ENCODE measurements around the gene WDR45B. TPM values are rescaled to one million over a fixed set of nuclear protein-coding genes. Genes with fewer than 3 reads are reported as not detected.

The WDR45B gene
- total RNA-seq, 1 donor from 2014 or later: 40.7 TPM

GRCh38 chr17:82596837-82597672 is 51.2 kb downstream of the WDR45B start:
- H3K27me3 ChIP-seq (ENCODE audit: control insufficient read depth in 3 of 3, insufficient read depth in 3 of 3, low read length in 3 of 3): no peaks in the 10 kb centered on the region
- H3K36me3 ChIP-seq (ENCODE audit: control insufficient read depth in 3 of 3, insufficient read depth in 3 of 3, low read length in 3 of 3): peaks cover 26 to 38% (median 37%) of the 10 kb centered on the region in 3 donors
- no peaks in the 10 kb centered on the region for H3K9me3 ChIP-seq (ENCODE audit: control insufficient read depth in 3 of 3, low read length in 3 of 3)
- no peak overlapping the region for H3K27ac ChIP-seq (ENCODE audit: low read depth, low read length)
- H3K4me1 ChIP-seq (ENCODE audit: control insufficient read depth in 3 of 3, insufficient read depth in 3 of 3, low read length in 3 of 3): peaks cover 19 to 27% (median 25%) of the 10 kb centered on the region in 3 donors
- no peak overlapping the region for H3K9ac ChIP-seq (ENCODE audit: low read depth in 1 of 3, low read length in 3 of 3)
- H3K4me3 ChIP-seq (ENCODE audit: low read length in 3 of 3): no peak overlapping the region

GRCh38 chr17:82596296-82596695 is 51.9 kb downstream of the WDR45B start:
- Histone ChIP-seq H3K27me3 (ENCODE audit: control insufficient read depth in 3 of 3, insufficient read depth in 3 of 3, low read length in 3 of 3) (no peaks in the 10 kb centered on the region), H3K27ac (ENCODE audit: low read depth, low read length) (no peak overlapping the region), H3K9me3 (ENCODE audit: control insufficient read depth in 3 of 3, low read length in 3 of 3) (no peaks in the 10 kb centered on the region), H3K36me3 (ENCODE audit: control insufficient read depth in 3 of 3, insufficient read depth in 3 of 3, low read length in 3 of 3) (peaks cover 21 to 30% (median 30%) of the 10 kb centered on the region in 3 donors), H3K4me3 (ENCODE audit: low read length in 3 of 3) (no peak overlapping the region), H3K4me1 (ENCODE audit: control insufficient read depth in 3 of 3, insufficient read depth in 3 of 3, low read length in 3 of 3) (peaks cover 26 to 34% (median 32%) of the 10 kb centered on the region in 3 donors), H3K9ac (ENCODE audit: low read depth in 1 of 3, low read length in 3 of 3) (no peak overlapping the region)

DNA sequence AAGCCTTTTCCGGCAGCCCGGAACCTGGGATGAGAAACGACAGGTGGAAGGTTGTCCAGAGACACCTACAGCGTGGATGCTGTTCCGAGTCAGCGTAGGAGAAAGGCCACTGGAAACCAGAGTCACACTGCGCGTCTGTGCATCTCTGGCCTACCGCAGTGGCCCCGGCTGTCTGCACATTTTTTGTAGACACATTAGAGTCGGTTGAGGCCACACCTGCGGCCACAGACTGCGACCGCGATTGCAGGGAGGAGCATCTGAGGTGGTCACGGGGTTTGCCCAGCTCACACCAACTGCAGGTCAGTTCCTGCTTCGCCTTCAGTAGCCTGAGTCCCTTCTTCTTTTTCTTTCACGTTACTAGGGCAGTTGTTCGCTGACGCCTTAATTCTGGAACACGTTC is 52.4 kb downstream of the WDR45B start:
- H3K27me3 ChIP-seq (ENCODE audit: control insufficient read depth in 3 of 3, insufficient read depth in 3 of 3, low read length in 3 of 3): no peaks in the 10 kb centered on the region
- no peak overlapping the region for H3K4me3 ChIP-seq (ENCODE audit: low read length in 3 of 3)
- H3K27ac ChIP-seq (ENCODE audit: low read depth, low read length): no peak overlapping the region
- peak overlapping the region in 1 of 3 donors; percentile 3 for H3K9ac ChIP-seq (ENCODE audit: low read depth in 1 of 3, low read length in 3 of 3)
- H3K9me3 ChIP-seq (ENCODE audit: control insufficient read depth in 3 of 3, low read length in 3 of 3): no peaks in the 10 kb centered on the region
- H3K4me1 ChIP-seq (ENCODE audit: control insufficient read depth in 3 of 3, insufficient read depth in 3 of 3, low read length in 3 of 3): peaks cover 27 to 37% (median 35%) of the 10 kb centered on the region in 3 donors
- peaks cover 20 to 27% (median 27%) of the 10 kb centered on the region in 3 donors for H3K36me3 ChIP-seq (ENCODE audit: control insufficient read depth in 3 of 3, insufficient read depth in 3 of 3, low read length in 3 of 3)

DNA sequence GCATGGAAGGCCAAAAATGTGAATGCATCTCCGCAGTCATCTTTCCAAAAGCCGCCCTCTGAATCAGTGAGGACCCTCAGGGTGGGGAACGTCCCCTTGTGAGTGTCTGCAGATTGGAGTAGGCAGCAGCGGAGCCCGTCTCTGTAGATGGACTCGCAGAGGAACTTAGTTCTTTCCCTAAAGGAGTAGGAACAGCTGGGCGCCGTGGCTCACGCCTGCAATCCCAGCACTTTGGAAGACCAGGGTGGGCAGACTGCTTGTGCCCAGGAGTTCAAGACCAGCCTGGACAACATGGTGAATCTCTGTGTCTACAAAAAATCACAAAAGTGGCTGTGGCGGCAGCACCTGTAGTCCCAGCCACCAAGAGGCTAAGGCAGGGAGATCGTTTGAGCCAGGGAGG is 53.7 kb downstream of the WDR45B start:
- Histone ChIP-seq H3K36me3 (ENCODE audit: control insufficient read depth in 3 of 3, insufficient read depth in 3 of 3, low read length in 3 of 3) (peaks cover 20 to 22% (median 20%) of the 10 kb centered on the region in 3 donors), H3K4me3 (ENCODE audit: low read length in 3 of 3) (no peak overlapping the region), H3K27ac (ENCODE audit: low read depth, low read length) (no peak overlapping the region), H3K9me3 (ENCODE audit: control insufficient read depth in 3 of 3, low read length in 3 of 3) (no peaks in the 10 kb centered on the region), H3K9ac (ENCODE audit: low read depth in 1 of 3, low read length in 3 of 3) (no peak overlapping the region), H3K27me3 (ENCODE audit: control insufficient read depth in 3 of 3, insufficient read depth in 3 of 3, low read length in 3 of 3) (no peaks in the 10 kb centered on the region), H3K4me1 (ENCODE audit: control insufficient read depth in 3 of 3, insufficient read depth in 3 of 3, low read length in 3 of 3) (peaks cover 22 to 35% (median 32%) of the 10 kb centered on the region in 3 donors)

DNA sequence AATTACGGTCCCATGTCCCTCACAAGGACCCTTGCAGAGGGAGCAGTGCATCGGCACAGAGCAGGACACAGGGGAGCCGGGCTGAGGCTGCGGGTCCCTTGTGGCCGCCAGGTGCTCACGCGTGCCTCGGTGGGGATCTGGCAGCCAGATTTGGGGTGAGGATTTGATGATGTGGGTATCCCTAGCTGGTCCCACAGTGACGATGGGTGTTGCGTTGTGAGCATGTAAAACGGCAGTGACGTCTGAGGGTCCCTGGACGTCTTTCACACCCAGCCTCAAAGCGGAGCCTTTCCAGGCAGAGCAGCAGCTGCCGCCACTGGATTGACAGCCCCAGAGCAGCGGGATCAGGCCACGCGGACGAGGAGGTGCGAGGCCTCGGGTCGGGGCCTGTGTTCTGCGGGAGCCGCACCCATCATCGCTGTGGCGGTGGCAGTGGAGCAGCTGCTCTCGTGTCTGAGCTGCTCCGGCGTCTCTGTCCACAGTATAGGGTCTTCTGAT is 54.6 kb downstream of the WDR45B start:
- H3K9me3 ChIP-seq (ENCODE audit: control insufficient read depth in 3 of 3, low read length in 3 of 3): no peaks in the 10 kb centered on the region
- peaks cover 18 to 20% (median 19%) of the 10 kb centered on the region in 3 donors for H3K36me3 ChIP-seq (ENCODE audit: control insufficient read depth in 3 of 3, insufficient read depth in 3 of 3, low read length in 3 of 3)
- peak overlapping the region; percentile 83 to 93 (median 88) for H3K9ac ChIP-seq (ENCODE audit: low read depth in 1 of 3, low read length in 3 of 3)
- H3K27ac ChIP-seq (ENCODE audit: low read depth, low read length): peak overlapping the region; percentile 83
- peak overlapping the region; percentile 75 to 88 (median 83) for H3K4me3 ChIP-seq (ENCODE audit: low read length in 3 of 3)
- H3K27me3 ChIP-seq (ENCODE audit: control insufficient read depth in 3 of 3, insufficient read depth in 3 of 3, low read length in 3 of 3): no peaks in the 10 kb centered on the region
- H3K4me1 ChIP-seq (ENCODE audit: control insufficient read depth in 3 of 3, insufficient read depth in 3 of 3, low read length in 3 of 3): peaks cover 22 to 33% (median 32%) of the 10 kb centered on the region in 3 donors

DNA sequence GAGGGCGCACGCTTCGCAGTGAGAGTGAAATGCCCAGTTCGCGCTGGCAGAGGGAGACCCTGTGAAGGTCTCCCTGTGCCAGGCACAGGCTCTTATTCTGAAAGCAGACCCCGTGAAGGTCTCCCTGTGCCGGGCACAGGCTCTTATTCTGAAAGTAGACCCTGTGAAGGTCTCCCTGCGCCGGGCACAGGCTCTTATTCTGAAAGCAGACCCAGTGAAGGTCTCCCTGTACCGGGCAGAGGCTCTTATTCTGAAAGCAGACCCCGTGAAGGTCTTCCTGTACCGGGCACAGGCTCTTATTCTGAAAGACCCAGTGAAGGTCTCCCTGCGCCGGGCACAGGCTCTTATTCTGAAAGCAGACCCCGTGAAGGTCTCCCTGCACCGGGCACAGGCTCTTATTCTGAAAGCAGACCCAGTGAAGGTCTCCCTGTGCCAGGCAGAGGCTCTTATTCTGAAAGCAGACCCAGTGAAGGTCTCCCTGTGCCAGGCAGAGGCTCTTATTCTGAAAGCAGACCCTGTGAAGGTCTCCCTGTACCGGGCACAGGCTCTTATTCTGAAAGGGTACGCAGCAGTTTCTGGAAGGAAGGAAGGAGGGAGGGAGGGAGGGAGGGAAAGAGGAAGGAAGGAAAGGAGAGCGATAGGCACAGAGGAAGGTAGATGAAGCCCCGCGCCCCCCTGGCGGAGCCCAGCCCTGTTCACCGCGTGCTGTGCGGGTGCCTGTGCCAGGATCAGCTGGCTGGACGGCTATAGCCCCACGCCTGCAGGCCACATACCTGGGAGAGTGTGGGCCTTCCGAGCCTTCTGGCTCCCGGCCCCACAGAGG is 55.3 kb downstream of the WDR45B start:
- Histone ChIP-seq H3K9ac (ENCODE audit: low read depth in 1 of 3, low read length in 3 of 3) (peak overlapping the region; percentile 83 to 93 (median 88)), H3K9me3 (ENCODE audit: control insufficient read depth in 3 of 3, low read length in 3 of 3) (no peaks in the 10 kb centered on the region), H3K4me1 (ENCODE audit: control insufficient read depth in 3 of 3, insufficient read depth in 3 of 3, low read length in 3 of 3) (peaks cover 22 to 32% (median 30%) of the 10 kb centered on the region in 3 donors), H3K27ac (ENCODE audit: low read depth, low read length) (peak overlapping the region; percentile 83), H3K27me3 (ENCODE audit: control insufficient read depth in 3 of 3, insufficient read depth in 3 of 3, low read length in 3 of 3) (no peaks in the 10 kb centered on the region), H3K4me3 (ENCODE audit: low read length in 3 of 3) (peak overlapping the region; percentile 75 to 88 (median 83)), H3K36me3 (ENCODE audit: control insufficient read depth in 3 of 3, insufficient read depth in 3 of 3, low read length in 3 of 3) (peaks cover 16 to 20% (median 16%) of the 10 kb centered on the region in 3 donors)

DNA sequence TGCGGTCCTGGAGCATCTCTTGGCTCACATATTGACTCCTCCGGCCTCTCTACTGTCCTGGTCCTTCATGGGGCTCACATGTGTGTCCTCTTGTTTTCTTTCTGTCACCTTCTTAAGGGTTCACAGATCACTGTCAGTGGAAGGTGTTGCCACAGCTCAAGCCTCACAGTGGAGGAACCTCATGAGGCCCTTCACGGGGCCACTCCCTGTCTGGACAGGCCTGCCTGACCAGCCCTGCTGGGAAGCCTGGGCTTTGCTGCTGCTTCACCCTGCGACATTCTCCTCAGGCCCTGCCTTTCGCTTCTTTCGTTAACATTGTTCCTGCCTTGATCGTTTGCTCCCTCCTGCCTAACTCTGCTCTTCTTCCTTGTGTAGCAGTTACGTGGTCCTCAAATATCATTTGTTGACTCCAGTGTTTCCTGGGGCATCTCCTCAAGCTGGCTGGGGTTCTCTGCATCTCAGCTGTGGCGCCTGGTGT is 55.9 kb downstream of the WDR45B start:
- Histone ChIP-seq H3K36me3 (ENCODE audit: control insufficient read depth in 3 of 3, insufficient read depth in 3 of 3, low read length in 3 of 3) (peaks cover 21 to 25% (median 22%) of the 10 kb centered on the region in 3 donors), H3K27ac (ENCODE audit: low read depth, low read length) (peak overlapping the region; percentile 83), H3K4me1 (ENCODE audit: control insufficient read depth in 3 of 3, insufficient read depth in 3 of 3, low read length in 3 of 3) (peaks cover 22 to 32% (median 30%) of the 10 kb centered on the region in 3 donors), H3K27me3 (ENCODE audit: control insufficient read depth in 3 of 3, insufficient read depth in 3 of 3, low read length in 3 of 3) (no peaks in the 10 kb centered on the region), H3K9me3 (ENCODE audit: control insufficient read depth in 3 of 3, low read length in 3 of 3) (no peaks in the 10 kb centered on the region), H3K4me3 (ENCODE audit: low read length in 3 of 3) (peak overlapping the region; percentile 29 to 83 (median 75)), H3K9ac (ENCODE audit: low read depth in 1 of 3, low read length in 3 of 3) (peak overlapping the region in 2 of 3 donors; percentile 17 to 32)

- Histone ChIP-seq H3K4me1 (ENCODE audit: control insufficient read depth in 3 of 3, insufficient read depth in 3 of 3, low read length in 3 of 3) (peaks cover 22 to 32% (median 30%) of the 10 kb centered on the region in 3 donors), H3K9ac (ENCODE audit: low read depth in 1 of 3, low read length in 3 of 3) (peak overlapping the region in 2 of 3 donors; percentile 23 to 60), H3K4me3 (ENCODE audit: low read length in 3 of 3) (no peak overlapping the region), H3K9me3 (ENCODE audit: control insufficient read depth in 3 of 3, low read length in 3 of 3) (no peaks in the 10 kb centered on the region), H3K27ac (ENCODE audit: low read depth, low read length) (peak overlapping the region; percentile 83), H3K27me3 (ENCODE audit: control insufficient read depth in 3 of 3, insufficient read depth in 3 of 3, low read length in 3 of 3) (no peaks in the 10 kb centered on the region), H3K36me3 (ENCODE audit: control insufficient read depth in 3 of 3, insufficient read depth in 3 of 3, low read length in 3 of 3) (peaks cover 15 to 21% (median 18%) of the 10 kb centered on the region in 3 donors)
Observed at GRCh38 chr17:82590881-82591539, 57.2 kb downstream of the WDR45B start.

DNA sequence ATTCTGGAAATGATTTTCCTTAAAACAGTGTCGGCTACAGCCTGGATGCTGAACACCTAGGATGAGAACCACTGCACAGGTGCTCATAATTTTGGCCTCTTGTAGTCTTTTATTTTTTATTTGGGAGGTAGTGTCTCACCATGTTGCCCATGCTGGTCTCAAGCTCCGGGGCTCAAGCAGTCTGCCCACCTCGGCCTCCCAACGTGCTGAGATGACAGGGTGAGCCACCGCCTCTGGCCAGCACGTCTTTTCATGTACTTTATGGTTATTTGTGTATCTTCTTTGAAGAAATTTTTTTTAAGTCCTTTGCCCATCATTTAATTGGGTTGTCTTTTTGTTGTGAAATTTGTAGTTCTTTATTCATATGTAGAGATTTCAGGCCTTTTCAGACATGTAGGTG is 58.0 kb downstream of the WDR45B start:
- Histone ChIP-seq H3K9ac (ENCODE audit: low read depth in 1 of 3, low read length in 3 of 3) (no peak overlapping the region), H3K27ac (ENCODE audit: low read depth, low read length) (no peak overlapping the region), H3K9me3 (ENCODE audit: control insufficient read depth in 3 of 3, low read length in 3 of 3) (no peaks in the 10 kb centered on the region), H3K4me1 (ENCODE audit: control insufficient read depth in 3 of 3, insufficient read depth in 3 of 3, low read length in 3 of 3) (peaks cover 22 to 32% (median 30%) of the 10 kb centered on the region in 3 donors), H3K27me3 (ENCODE audit: control insufficient read depth in 3 of 3, insufficient read depth in 3 of 3, low read length in 3 of 3) (no peaks in the 10 kb centered on the region), H3K36me3 (ENCODE audit: control insufficient read depth in 3 of 3, insufficient read depth in 3 of 3, low read length in 3 of 3) (peaks cover 16 to 18% (median 16%) of the 10 kb centered on the region in 3 donors), H3K4me3 (ENCODE audit: low read length in 3 of 3) (no peak overlapping the region)

Measured in skeletal muscle tissue (tissue), 4 donors.